Psoas muscle (tissue), 8 donors: Measurements from ENCODE around the gene TET2. TPM values are rescaled to one million over a fixed set of nuclear protein-coding genes. Genes with fewer than 3 reads are reported as not detected.

Source experiments
- ATAC-seq, 4 donors: fragments of 200-7000 bp; cut with Tn5 transposase; one replicate each; pipeline ENCODE4 v1.9.1; 2020; ENCODE audit warnings: moderate library complexity in 3 of 4, mild to moderate bottlenecking in 2 of 4
- DNase-seq, 2 donors: peaks; one replicate each; pipeline ENCODE4 v3.0.0-alpha.2; 2020
- H3K27ac ChIP-seq: fragments of 200-600 bp; one replicate; pipeline ENCODE4 v1.8.0; 2022
- H3K27me3 ChIP-seq, 3 donors: fragments of 200-600 bp in 1 of 3; one replicate each; pipeline versions ENCODE4 v1.6.1 to v1.8.0; 2013 to 2022; ENCODE audit warnings: low read length in 2 of 3, mild to moderate bottlenecking in 2 of 3, moderate library complexity in 1 of 3; ENCODE audit not compliant: insufficient read depth in 3 of 3
- H3K36me3 ChIP-seq, 2 donors: fragments of 200-600 bp in 1 of 2; one replicate each; pipeline versions ENCODE4 v1.6.1 to v1.8.0; 2013 to 2022; ENCODE audit warnings: low read depth in 1 of 2, mild to moderate bottlenecking in 1 of 2, moderate library complexity in 1 of 2; ENCODE audit not compliant: insufficient read depth in 1 of 2
- H3K4me1 ChIP-seq: fragments of 200-600 bp; one replicate; pipeline ENCODE4 v1.8.0; 2022
- H3K4me3 ChIP-seq: fragments of 200-600 bp; one replicate; pipeline ENCODE4 v1.8.0; 2022; ENCODE audit warnings: mild to moderate bottlenecking
- H3K9me3 ChIP-seq: fragments of 200-600 bp; one replicate; pipeline ENCODE4 v1.8.0; 2022
- WGBS, 3 donors: extraction: QIAGEN DNeasy Blood & Tissue Kit; methylation state at CpG; one replicate each; pipeline versions ENCODE4 v1.1.6 to v1.1.7; 2013; 5-methylcytosine and 5-hydroxymethylcytosine counted together
- intact Hi-C, 2 donors: fragments of 100-400 bp; cut with DNase I; formaldehyde crosslinking; loops; one replicate each; pipeline versions ENCODE4 v1.11.0 to v1.14.2; 2022
- polyA plus RNA-seq, 3 donors: library from polyadenylated mRNA; stranded (reverse); fragments of 200-250 nt; gene quantifications; one replicate each; pipeline ENCODE4 v1.2.3, GENCODE V29; 2013
- total RNA-seq, 4 donors: library from RNA; stranded (reverse); fragmentation: NEBNext Ultra II Directional in 2 of 4; extraction: Animal tissue kit (Norgen Biotek cat#: 25700) in 2 of 4; gene quantifications; one replicate each; pipeline versions ENCODE4 v1.2.1 to v1.2.4, GENCODE V29; 2021 to 2023
- TF ChIP-seq, protein P1 (sequence below): fragments of 200-600 bp; IDR thresholded peaks from one replicate; pipeline ENCODE4 v1.8.0; 2022; ENCODE audit warnings: antibody characterized with exemption
- donor health status: healthy with polysubstance abuse.
- donor health status: DM: no; HTN: no; CAD: no; lungs with moderate emphysema.
- donor health status: Bipolar disorder and iron deficiency.
- donor health status: healthy.
- donor health status: DM: yes; HTN: yes; CAD: no.
- donor health status: DM: no; HTN: no; CAD: no.
- donor health status: DM: no; HTN: no; CAD: no.
- donor health status: DM: yes; HTN: yes; CAD: no.

The TET2 gene
- total and polyA plus RNA-seq, 7 donors, result 1.4 to 24.0 (median 12.4) TPM

DNA sequence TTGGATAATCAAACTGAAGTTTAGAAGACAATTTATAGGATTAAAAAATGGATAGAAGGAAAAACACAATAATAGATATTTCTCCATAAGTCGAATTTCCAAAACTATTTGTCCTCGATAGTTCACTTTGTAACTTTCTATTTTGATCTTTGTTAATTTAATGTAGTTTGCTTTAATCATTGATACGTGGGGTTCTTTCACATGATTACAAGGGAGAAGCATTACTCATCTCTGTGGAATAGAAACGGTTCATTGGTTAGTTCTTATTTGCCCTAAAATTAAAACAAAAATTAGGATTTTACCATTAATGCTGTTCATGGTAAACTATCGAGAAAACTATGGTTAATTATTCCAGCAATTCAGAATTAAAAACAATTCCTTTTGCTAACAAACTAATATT is 2.1 kb downstream of the TET2 start:
- Histone ChIP-seq H3K4me1 (peaks cover 36% of the 10 kb centered on the region), H3K4me3 (peak overlapping the region; percentile 86), H3K9me3 (no peaks in the 10 kb centered on the region), H3K36me3 (no peaks in the 10 kb centered on the region), H3K27me3 (no peaks in the 10 kb centered on the region), H3K27ac (no peak overlapping the region)
- ATAC-seq (no peak), DNase-seq (no peak)
- intact Hi-C loops, result loop anchor here in 1 of 2 donors (5.0 kb wide), 1 partner anchor 44 kb away; no protein-coding TSS in a partner anchor
- 31 to 53% (median 36%) methylated on average over 5 of the region's 5 CpGs for WGBS, 3 donors
- TF ChIP-seq, protein P1, sequence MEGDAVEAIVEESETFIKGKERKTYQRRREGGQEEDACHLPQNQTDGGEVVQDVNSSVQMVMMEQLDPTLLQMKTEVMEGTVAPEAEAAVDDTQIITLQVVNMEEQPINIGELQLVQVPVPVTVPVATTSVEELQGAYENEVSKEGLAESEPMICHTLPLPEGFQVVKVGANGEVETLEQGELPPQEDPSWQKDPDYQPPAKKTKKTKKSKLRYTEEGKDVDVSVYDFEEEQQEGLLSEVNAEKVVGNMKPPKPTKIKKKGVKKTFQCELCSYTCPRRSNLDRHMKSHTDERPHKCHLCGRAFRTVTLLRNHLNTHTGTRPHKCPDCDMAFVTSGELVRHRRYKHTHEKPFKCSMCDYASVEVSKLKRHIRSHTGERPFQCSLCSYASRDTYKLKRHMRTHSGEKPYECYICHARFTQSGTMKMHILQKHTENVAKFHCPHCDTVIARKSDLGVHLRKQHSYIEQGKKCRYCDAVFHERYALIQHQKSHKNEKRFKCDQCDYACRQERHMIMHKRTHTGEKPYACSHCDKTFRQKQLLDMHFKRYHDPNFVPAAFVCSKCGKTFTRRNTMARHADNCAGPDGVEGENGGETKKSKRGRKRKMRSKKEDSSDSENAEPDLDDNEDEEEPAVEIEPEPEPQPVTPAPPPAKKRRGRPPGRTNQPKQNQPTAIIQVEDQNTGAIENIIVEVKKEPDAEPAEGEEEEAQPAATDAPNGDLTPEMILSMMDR, result no peak

DNA sequence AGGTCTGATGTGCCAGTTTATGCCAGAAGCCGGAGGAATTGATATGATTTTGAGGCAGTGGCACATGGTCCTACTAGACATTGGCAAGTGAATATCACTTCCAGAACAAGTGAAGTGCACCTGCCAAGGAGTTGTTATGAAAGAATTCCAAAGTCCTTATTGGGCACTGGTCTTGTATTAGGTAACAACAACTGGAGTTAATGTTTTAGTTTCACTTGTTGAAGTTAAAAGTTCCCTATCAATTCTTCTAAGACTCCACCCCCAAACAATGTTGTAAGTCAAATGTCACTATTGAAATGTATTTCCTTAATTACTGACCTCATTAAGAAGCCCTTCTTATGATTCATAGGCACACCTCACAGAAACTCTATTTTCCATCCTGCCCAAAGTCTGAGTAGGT is 3.1 kb downstream of the TET2 start:
- intact Hi-C loops, result loop anchor here in 1 of 2 donors (5.0 kb wide), 1 partner anchor 43 kb away; no protein-coding TSS in a partner anchor
- Histone ChIP-seq H3K36me3 (no peaks in the 10 kb centered on the region), H3K4me1 (peaks cover 36% of the 10 kb centered on the region), H3K4me3 (peak overlapping the region; percentile 86), H3K27ac (peak overlapping the region; percentile 18), H3K9me3 (no peaks in the 10 kb centered on the region), H3K27me3 (no peaks in the 10 kb centered on the region)
- peak in 1 of 4 donors; percentile 53 for ATAC-seq
- no peak for DNase-seq
- TF ChIP-seq, protein P1, result no peak
- WGBS, 3 donors, result 20 to 54% (median 31%) methylated on average over 1 of the region's 1 CpG

DNA sequence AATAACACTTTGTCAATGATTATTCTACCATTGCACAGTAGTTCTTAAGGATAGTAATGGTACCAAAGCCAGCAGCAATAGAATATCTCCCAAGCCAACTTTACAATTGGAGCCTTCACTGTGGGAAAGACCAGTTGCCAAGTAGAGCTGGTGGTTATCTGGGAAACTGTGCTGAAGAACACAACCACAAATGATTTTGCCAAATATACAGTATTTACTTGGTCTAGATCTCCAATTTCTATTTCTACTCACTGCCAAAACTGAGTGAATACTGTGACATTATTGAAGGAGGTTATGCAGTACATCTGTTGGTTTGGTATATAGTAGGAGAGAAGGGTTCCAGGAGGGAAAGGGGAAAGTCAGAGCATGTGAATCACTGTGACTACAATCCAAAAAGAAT is 3.8 kb downstream of the TET2 start:
- Histone ChIP-seq H3K4me3 (no peak overlapping the region), H3K36me3 (no peaks in the 10 kb centered on the region), H3K27me3 (no peaks in the 10 kb centered on the region), H3K4me1 (peaks cover 43% of the 10 kb centered on the region), H3K9me3 (no peaks in the 10 kb centered on the region), H3K27ac (no peak overlapping the region)
- intact Hi-C loops, result no loop called here
- TF ChIP-seq, protein P1, result no peak
- no peak for ATAC-seq
- DNase-seq, result no peak

DNA sequence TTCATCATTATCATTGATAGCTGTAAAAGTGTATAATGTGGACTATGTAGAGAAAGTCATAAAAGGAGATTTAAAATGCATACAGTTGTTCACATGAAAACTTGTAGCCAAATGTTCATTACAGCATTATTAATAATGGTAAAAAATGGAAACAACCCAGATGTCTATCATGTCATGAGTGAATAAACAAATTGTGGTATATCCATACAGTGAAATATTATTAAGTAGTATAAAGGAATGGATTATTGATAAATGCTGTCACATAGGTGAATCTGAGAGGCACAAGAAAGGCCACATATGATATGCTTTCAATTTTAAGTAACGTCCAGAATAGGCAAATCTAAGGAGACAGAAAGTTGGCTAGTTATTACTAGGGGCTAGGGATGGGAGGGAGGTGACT is 7.1 kb downstream of the TET2 start:
- Histone ChIP-seq H3K4me3 (no peak overlapping the region), H3K36me3 (no peaks in the 10 kb centered on the region), H3K27me3 (no peaks in the 10 kb centered on the region), H3K4me1 (peaks cover 58% of the 10 kb centered on the region), H3K9me3 (no peaks in the 10 kb centered on the region), H3K27ac (no peak overlapping the region)
- WGBS, 3 donors, result 40 to 71% (median 46%) methylated on average over 1 of the region's 1 CpG
- DNase-seq, result no peak
- TF ChIP-seq, protein P1, result no peak
- intact Hi-C loops, result no loop called here
- ATAC-seq, result no peak

GRCh38 chr4:105154576-105154975 is 7.9 kb downstream of the TET2 start:
- Histone ChIP-seq H3K27ac (no peak overlapping the region), H3K4me3 (no peak overlapping the region), H3K27me3 (no peaks in the 10 kb centered on the region), H3K36me3 (no peaks in the 10 kb centered on the region), H3K4me1 (peaks cover 52% of the 10 kb centered on the region), H3K9me3 (no peaks in the 10 kb centered on the region)
- TF ChIP-seq, protein P1, result no peak
- ATAC-seq, result no peak
- 94 to 98% (median 97%) methylated on average over 5 of the region's 5 CpGs for WGBS, 3 donors
- intact Hi-C loops, result no loop called here
- DNase-seq, result no peak
